GM12878 (cell line): ENCODE data around the gene GPATCH2L. TPM values are rescaled to one million over a fixed set of nuclear protein-coding genes. Genes with fewer than 3 reads are reported as not detected.

Source experiments
- E2F4 ChIP-seq: IDR thresholded peaks from 2 replicates; pipeline ENCODE4 v1.6.1; 2012; ENCODE audit warnings: low read depth, low read length, improper control_type of control experiment
- HDAC2 ChIP-seq: fragments of 200-600 bp; sonication (generic); IDR thresholded peaks from 2 replicates; pipeline ENCODE4 v1.6.1; 2017
- NR2C2 ChIP-seq: IDR thresholded peaks from 2 replicates; pipeline ENCODE4 v1.6.1; 2011; ENCODE audit warnings: borderline replicate concordance, low read depth; ENCODE audit not compliant: control insufficient read depth, insufficient read length
- STAT3 ChIP-seq: IDR thresholded peaks from 2 replicates; pipeline ENCODE4 v1.6.1; 2011; ENCODE audit warnings: low read depth, low read length, improper control_type of control experiment
- ZBTB40 ChIP-seq: fragments of 450-650 bp; IDR thresholded peaks from 2 replicates; pipeline ENCODE4 v1.6.1; 2016; ENCODE audit warnings: mild to moderate bottlenecking, moderate library complexity, borderline replicate concordance
- polyA plus RNA-seq, 11 experiments: library from polyadenylated mRNA; depleted of rRNA in 4 of 11; unstranded in 6 of 11; stranded (reverse) in 5 of 11; fragments of >200 nt; fragmentation: Nextera tagmentation in 4 of 11; fragmentation: Illumina TruSeq in 1 of 11; extraction: Ambion mirVana in 4 of 11; extraction: Trizol in 1 of 11; gene quantifications; 1 replicate in 1 of 11; 2 replicates in 10 of 11; pipeline versions ENCODE4 v1.2.1 to v1.2.3, GENCODE V29; 2011 to 2016; ENCODE audit warnings: inconsistent platforms in 2 of 11, missing spikeins in 2 of 11, low read depth in 1 of 11
- total RNA-seq, 4 experiments: library from RNA; depleted of rRNA in 3 of 4; stranded (reverse); fragments of >200 nt in 3 of 4; fragmentation: Illumina TruSeq in 1 of 4; extraction: Trizol in 1 of 4; gene quantifications; 2 replicates each; pipeline versions ENCODE4 v1.2.1 to v1.2.3, GENCODE V29; 2013 to 2021
- TF ChIP-seq, protein P1 (sequence below): fragments of 450-650 bp; IDR thresholded peaks from 2 replicates; pipeline ENCODE4 v1.6.1; 2017; ENCODE audit warnings: mild to moderate bottlenecking, low read depth, inconsistent platforms; ENCODE audit not compliant: poor library complexity, severe bottlenecking

The GPATCH2L gene
- total and polyA plus RNA-seq, 10 of the 15 experiments (the other 5 are each of a cell fraction or from before 2014, with no cell fraction given): 9.1 to 50.9 (median 24.4) TPM

DNA sequence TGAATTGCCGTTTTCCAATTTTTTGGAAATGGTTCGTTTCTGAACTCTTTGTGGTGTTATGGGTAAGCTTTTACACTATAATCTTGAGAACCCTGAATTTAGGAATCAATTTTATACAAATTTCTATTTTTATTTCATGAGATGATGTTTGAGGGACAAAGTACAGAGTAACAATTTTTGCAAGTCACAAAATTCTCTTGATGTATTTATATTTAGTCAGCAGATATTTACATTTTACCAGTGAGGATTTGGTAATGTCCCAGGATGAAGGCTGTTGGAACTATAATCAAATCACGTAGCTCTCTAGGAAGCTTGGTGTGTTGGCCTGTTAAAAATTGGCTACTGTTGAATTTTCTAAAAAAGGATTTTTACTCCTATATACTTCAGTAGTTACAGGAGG lies 24.2 kb downstream of the GPATCH2L start (continued):
- TF ChIP-seq ZBTB40 (no peak), E2F4 (no peak), HDAC2 (no peak), NR2C2 (no peak), STAT3 (no peak)
- TF ChIP-seq, protein P1, sequence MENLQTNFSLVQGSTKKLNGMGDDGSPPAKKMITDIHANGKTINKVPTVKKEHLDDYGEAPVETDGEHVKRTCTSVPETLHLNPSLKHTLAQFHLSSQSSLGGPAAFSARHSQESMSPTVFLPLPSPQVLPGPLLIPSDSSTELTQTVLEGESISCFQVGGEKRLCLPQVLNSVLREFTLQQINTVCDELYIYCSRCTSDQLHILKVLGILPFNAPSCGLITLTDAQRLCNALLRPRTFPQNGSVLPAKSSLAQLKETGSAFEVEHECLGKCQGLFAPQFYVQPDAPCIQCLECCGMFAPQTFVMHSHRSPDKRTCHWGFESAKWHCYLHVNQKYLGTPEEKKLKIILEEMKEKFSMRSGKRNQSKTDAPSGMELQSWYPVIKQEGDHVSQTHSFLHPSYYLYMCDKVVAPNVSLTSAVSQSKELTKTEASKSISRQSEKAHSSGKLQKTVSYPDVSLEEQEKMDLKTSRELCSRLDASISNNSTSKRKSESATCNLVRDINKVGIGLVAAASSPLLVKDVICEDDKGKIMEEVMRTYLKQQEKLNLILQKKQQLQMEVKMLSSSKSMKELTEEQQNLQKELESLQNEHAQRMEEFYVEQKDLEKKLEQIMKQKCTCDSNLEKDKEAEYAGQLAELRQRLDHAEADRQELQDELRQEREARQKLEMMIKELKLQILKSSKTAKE: no peak
